HS-5 (cell line): Measurements from ENCODE around the gene NEK4.
"Not testable (repeated sequence)": the region's sequence is repeated elsewhere in the genome, so short reads cannot be mapped to it uniquely, and the experiment has no call there.

Source experiments
- DNase-seq: peaks from one replicate; pipeline ENCODE4 v3.0.0-alpha.2; 2012; ENCODE audit warnings: low read depth

The NEK4 gene

DNA sequence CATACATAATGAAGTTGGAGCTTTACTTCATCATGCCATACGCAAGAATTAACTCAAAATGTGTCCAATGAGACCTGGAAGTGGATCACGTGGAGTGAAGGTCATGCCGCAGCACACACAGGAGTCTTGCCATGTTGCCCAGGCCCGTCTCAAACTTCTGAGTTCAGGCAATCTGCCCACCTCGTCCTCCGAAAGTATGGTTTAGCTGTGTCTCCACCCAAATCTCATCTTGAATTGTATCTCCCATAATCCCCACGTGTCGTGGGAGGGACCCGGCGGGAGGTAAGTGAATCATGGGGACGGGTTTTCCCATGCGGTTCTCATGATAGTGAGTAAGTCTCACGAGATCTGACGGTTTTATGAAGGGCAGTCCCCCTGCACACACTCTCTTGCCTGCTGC, 39.1 kb downstream of the NEK4 start:
- DNase-seq, result no peak

DNA sequence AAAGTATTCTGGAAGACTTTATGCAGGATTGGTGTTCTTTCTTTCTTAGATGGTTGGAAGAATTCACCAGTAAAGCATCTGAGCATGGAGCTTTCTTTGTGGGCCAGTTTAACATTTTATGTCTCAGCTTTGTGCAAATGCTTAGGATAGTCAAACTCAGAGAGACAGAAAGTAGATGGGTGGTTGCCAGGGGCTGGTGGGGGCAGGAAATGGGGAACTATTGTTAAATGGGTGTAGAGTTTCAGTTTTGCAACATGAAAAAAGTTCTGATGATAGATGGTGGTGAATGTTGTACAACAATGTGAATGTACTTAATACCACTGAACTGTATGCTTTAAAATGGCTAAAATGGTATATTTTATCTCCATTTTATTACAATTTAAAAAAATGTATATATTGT, 40.1 kb downstream of the NEK4 start:
- DNase-seq, result no peak

DNA sequence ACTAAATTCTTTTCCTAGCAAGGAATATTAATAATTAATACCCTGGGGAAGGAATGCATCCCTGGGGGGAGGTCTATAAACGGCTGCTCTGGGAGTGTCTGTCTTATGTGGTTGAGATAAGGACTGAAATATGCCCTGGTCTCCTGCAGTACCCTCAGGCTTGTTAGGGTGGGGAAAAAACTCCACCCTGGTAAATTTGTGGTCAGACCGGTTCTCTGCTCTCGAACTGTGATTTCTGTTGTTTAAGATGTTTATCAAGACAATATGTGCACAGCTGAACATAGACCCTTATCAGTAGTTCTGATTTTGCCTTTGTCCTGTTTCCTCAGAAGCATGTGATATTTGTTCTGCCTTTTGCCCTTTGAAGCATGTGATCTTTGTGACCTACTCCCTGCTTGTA, 42.0 kb downstream of the NEK4 start:
- DNase-seq, result not testable (repeated sequence)

DNA sequence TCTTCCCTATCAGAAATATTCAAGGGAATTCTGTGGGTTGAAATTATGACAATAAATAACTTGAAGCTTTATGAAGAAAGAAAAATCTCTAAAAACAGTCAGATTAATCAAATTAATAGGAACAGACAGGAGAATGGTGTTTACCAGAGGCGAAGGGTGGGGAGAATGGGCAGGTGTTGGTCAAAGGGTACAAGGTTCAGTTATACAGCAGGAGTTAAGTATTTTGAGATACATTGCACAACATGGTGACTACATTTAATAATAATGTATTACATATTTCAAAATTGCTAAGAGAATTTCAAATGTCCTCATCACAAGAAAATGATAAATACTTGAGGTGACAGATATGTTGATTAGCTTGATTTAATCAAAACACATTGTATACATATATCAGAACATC, 46.2 kb downstream of the NEK4 start:
- DNase-seq, result no peak

DNA sequence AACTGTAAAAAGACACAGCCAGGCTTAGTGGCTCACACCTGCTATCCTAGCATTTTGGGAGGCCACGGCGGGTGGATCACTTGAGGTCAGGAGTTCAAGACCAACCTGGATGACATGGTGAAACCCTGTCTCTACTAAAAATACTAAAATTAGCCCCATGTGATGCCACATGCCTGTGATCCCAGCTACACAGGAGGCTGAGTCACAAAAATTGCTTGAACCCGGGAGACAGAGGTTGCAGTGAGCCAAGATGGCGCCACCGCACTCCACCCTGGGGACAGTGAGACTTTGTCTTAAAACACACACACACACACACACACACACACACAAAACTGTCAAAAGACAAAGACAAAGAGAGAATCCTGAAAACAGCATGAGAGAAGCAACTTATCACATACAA, 46.8 kb downstream of the NEK4 start:
- no peak for DNase-seq

DNA sequence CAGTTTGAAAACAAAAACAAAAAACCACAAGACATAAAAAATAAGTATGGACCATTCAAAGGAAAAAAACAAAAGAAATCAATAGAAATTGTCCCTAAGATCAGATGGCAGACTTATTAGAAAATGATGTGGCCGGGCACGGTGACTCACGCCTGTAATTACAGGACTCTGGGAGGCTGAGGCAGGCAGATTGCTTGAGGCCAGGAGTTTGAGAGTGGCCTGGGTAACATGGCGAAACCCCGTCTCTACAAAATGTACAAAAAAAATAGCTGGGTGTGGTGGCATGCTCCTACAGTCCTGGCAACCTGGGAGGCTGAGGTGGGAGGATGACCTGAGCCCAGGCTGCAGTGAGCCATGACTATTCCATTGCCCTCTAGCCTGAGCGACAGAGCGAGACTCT, 48.2 kb downstream of the NEK4 start:
- DNase-seq, result no peak

DNA sequence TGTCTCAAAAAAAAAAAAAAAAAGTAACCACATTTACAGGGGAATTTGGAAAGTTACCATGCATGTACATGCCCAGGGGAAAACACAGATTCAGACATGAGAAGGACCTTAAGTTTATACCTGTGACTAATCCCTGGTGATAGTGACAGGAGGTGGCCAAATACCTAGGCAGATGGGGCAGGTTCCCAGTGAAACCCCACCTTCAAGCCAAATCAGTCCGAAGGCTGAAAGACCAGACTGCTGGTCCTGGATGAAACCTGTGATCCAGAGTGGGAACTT, 49.1 kb downstream of the NEK4 start:
- DNase-seq, result no peak

DNA sequence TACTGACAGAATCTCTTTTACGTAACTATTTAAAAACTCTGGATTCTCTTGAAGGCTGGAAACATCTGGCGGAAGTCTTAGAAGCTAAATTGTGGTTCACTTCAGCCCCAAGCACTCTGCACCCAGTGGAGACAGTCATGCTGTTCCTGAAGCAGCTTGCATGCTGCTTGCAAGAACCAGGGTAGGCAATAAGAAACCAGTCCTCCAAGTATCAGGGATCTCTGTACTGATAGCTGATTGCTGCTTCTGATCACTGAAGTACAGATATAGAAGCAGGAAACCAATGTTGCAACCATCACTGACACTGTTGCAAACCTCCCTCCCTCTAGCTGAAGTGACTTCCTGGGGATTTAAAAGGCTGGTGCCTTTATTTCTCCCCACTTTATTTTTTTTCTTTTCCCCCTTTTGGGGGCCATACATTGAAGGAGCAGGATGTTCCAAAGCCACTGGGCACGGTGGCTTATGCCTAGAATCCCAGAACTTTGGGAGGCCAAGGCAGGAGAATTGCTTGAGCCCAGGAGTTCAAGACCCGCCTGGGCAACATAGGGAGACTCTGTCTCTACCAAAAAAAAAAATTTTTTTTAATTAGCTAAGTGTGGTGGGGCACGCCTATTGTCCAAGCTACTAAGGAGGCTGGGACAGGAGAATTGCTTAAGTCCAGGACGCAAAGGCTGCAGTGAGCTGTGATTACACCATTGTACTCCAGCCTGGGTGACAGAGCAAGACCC, 49.6 kb downstream of the NEK4 start:
- no peak for DNase-seq

DNA sequence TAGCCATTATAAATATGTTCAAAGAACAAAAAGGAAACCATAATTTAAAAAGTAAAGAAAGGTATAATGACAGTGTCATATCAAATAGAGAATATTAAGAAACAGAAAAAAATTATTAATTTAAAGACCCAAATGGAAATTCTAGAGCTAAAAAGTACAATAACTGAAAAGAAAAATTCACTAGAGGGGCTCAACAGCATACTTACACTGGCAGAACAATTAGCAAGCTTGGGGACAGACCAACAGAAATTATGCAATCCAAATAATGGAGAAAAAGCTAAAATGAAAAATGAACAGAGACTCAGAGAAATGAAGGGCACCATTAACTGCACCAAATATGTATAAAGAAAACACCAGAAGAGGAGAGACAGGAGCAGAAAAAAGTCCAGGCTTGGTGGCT, 51.1 kb downstream of the NEK4 start:
- no peak for DNase-seq

DNA sequence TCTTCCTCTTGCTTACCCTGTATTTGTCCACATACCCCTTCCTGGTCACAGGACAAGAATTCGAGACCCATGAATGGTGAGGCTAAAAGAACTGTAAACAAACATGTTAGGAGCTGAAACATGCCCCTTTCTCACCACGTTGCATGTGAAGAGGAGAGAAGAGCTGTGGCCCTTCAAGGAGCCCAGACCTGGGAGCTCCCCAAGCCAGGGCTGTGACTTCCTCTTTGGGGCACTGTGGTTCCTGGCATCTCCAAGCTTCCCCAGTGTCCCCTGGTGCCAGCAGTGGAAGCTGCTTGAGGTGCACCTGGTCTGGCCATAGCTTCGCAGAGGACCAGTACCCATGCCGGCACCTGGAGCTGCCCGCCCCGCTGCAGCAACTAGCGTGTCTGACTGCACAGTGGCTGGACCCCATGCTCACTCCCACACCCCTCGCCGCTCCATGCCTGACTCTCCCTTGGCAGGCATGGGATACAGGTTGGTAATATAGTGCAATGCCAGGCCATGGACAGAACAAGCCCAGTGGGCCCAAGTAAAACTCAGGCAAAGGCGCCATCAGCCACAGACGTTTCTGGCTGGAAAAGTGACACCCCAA, 54.9 kb downstream of the NEK4 start:
- DNase-seq, result no peak

DNA sequence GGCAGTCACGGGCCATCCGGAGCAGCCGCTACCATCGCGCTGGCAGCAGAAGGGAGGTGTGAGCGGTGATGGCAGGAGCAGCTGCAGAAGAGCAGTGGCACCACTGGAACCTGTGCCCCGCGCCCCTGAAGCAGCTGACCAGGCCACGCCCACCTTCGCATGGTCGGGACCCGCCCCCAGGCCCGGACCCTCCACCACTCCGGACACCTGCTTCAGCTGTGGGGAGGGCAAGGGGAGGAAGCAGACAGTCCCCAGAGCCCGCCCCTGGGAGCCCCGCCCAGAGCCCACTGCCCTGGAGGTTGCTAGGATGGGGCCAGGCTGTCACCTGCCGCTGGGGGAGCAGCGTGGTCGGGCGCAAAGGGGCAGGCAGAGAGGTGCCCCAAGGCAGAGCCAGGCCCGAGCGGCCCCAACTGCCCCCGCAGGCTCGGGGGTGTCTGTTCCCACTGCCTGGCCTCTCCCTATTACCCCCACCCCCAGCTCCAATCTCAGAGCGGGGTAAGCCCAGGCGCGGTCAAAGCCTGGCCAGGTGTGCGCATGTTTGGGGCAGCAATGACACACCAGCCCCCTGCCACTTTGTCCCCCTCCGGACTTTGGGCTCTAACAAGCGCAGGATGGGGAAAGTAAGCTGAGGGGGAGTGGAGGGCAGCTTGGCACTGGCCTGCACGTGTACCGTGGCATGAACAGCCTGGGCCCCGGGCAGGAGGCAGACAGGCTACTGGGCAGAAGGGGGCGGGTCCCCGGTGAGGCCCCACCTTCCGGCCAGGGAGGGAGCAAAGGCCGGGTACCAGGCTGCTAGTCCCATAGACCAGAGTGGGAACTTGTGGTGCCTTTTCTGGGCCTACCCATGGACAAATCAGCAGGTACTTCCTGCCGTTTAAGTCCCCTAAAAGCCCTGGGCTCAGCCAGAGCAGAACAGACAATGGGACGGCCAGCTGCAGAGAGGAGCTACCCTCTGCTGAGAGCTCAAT, 56.1 kb downstream of the NEK4 start:
- no peak for DNase-seq

DNA sequence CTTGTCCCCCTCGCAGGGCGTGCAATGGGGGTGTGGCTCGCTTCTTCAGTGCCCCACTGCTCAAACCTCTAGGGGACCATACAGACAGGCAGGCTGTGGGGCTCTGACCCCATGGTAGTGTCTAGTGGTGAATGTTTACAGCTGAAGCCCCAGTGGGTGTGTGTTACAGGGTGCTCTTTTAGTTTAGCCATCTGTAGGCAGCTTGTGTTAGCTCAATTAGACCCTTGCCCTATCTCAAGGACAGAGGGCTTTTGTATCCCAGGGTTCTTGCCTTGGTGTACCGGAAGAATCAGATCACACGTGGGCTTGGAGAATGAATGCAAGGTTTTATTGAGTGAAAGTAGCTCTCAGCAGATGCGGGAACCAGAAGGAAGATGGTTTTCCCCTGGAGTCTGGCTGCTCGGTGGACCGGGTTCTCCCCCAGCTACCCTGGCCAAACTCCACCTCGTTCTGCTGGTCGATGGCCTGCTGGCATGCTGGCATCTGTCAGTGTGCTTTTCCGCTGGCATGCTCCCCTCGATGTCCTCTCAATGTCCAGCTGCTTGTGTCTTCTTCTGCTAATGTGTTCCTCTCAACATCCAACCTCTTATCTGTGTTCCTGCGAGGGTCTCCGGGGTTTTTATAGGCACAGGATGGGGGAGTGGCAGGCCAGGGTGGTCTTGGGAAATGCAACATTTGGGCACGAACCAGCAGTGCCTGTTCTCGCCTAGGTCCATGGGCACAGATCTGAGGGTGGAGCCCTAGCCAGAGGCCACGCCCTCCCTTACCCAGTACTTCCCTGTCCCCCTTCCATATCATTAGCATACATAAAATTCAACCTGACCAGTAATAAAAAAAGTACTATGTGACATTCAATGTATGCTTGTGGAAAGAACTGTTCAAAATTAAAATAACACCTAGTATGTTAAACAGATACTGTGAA, 58.2 kb downstream of the NEK4 start:
- DNase-seq, result no peak

DNA sequence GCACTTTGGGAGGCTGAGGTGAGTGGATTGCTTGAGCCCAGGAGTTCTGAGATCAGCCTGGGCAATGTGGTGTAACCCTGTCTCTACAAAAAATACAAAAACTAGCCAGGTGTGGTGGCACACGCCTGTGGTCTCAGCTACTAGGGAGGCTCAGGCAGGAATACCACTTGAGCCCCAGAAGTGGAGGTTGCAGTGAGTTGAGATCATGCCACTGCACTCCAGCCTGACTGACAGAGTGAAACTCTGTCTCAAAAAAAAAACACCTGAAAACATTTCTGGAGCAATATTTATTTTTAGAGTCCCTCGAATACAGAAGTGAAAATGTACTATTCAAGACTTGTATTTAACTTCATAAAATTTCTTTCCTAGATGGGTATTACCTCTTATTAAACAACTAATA, 60.2 kb downstream of the NEK4 start:
- no peak for DNase-seq

DNA sequence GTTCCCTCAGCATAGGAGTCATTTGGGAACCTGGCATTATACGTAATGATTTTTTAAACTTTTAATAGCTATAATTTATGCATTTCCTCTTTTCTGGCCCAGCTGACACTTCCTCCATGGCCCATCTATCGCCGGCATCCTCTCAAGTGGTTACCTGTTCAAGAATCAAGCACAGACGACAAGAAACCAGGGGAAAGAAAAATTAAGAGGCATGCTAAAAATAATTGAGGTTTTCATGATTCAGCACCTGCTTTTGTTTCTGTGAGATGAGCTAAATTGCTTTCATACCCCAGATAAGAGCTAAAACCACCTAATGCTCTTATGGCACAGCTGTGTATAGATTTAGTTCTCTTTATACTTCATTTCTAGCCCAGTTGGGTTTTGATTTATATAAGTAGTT, 63.2 kb downstream of the NEK4 start:
- no peak for DNase-seq

DNA sequence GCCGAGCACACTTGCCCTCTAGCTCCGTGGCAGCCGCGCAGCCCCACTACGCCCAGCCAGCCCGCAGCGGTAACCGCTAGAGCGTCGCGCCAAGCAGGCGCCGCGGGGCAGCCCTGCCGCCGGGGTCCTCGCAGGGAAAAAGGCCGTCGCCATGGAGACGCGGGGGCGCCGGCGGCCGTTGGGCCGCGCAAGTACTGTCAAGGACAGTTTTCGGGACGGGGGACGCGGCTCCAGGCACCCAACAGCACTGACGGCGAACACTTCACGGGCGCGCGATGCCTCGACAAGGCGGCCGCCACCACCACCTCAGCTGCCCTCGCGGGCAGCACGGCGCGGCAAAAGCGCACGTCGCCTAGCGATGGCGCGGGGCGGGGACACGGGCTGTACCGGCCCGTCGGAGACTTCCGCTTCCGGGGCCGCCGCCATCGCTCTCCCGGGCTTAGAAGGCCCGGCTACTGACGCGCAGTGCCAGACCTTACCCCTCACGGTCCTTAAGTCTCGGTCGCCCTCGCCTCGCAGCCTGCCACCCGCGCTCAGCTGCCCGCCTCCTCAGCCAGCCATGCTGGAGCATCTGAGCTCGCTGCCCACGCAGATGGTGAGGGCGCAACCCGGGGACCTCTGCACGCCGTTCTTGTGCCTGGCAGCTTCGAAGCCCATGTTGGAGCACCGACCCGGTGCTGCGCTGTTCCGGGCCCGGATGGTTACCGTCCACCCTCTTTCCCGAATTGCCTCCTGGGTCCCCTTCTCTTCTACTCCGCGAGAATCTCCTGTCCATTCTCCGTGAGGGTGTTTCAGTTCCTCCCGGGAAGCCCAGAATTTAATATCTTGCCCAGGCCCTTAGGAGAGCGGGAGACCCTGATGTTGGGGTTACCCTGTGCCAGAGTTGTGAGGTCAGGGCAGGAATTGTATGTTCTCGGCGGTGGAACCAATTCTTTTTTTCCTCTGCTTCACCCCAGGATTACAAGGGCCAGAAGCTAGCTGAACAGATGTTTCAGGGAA, 64.8 kb downstream of the NEK4 start, which contains the start of the genes GLT8D1 and SPCS1:
Gene GLT8D1 (minus strand): TSS at position 104 of the 999 bp plus-strand sequence. CDS start 5,331 bp downstream, outside the sequence.
Gene SPCS1 (plus strand): TSS at position 419 of the 999 bp plus-strand sequence. CDS start 141 bp downstream, at position 560.
- peak; percentile 46 for DNase-seq

DNA sequence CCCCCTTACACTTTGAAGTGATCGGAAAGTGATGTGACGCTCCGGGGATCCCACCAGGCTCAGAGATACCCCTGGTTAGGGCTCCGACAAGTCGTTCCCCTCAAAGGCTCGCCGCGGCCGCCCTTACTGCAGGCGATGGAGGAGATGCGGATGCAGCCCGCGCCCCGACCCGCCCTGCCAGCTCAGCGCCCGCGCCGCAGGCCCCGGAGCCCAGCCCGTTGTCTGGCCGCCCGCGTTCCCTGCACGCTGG, 65.4 kb downstream of the NEK4 start:
- DNase-seq, result no peak

DNA sequence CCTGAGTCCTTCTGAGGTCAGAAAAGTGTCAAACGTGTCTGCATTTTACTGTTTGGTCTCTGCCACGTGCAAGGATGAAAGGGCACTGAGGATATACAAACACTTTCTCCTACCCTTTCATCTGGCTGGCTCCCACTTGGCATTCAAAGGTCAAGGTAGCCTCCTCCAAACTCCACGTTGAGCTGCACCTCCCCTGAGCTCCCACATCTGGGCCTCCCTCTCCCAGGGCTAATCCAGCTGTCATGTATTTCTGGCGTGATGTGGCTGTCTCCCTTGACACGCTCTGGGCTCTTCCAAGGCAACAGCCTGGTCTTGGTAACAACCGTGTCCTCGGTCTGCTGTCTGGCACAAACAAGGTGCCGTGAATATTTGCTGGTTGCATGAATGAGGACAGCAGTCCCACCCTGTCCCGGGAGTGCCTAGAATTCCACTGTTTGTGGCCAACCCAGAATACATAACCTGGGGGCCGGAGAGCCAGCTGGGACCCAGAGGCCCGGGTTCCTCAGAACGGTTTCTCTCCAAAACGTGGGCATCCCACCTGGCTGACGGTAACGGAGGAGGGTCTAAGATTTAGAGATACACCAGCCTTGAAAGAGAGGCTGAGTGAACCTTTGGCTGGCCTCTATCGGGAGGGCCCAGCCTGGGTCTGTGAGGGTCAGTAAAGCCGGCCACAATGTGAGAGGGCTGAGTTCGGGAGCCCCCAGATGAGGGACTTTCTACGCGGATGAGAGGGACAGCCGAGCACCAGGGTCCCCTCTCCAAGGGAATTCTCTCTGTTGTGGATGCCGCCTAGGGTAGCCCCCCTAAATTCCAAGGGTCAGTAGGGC, 65.9 kb downstream of the NEK4 start:
- no peak for DNase-seq

DNA sequence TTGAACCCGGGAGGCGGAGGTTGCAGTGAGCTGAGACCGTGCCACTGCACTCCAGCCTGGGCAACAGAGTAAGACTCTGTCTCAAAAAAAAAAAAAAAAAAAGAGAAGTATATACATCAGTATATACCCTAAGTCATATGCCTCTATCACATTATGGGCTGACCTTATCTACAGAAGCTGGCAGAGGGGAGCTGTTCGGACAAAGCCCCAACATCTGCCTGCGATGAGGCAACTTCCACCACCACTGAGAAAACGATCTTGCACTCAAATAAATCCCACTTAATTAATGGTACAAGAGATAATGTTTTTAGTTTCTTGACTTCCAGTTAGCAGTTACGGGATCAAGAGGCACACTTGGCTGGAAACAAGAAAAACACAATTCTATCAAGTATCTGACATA, 67.4 kb downstream of the NEK4 start:
- DNase-seq, result no peak

DNA sequence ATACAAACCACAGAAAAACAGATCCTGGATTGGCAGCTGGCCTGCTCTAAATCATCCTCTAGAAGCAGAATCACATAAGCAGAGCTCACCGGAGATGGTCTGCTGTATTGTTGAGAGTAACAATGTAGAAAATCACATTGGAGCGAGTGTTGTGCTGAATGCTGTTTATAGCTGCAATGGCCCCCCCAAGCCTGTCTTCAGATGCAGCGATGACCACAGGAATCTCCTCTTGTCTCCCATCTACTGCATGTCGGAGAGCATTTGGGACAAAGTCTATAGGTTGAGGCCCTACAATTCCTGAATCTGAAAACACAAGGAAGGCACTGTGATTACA, 73.1 kb downstream of the NEK4 start:
- DNase-seq, result no peak
